Ammon's horn (tissue), 1 donor: Measurements from ENCODE around the gene PCDH17.

Experiments used
- DNase-seq: peaks from one replicate; pipeline ENCODE4 v3.0.0-alpha.2; 2016; ENCODE audit warnings: low spot score

The PCDH17 gene

DNA sequence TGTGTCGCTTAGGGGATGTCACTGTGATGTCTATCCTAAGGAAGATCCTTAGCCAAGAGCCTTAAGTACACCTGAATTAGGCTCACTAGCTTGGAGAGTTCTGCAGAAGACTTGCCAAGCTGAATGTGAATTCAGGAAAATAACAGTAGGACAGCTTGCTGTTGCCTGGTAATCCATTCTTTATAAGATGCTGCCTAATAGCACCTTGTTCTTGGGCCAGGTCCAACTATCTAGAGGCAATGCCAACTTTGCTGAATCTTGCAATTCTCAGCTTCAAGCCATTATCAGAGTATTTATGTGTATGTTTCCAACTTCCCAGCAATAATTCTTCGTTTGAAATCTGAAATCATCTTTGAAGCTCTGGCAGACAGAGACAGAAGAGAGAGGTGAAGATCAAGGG, 102.8 kb downstream of the PCDH17 start:
- DNase-seq, result no peak

DNA sequence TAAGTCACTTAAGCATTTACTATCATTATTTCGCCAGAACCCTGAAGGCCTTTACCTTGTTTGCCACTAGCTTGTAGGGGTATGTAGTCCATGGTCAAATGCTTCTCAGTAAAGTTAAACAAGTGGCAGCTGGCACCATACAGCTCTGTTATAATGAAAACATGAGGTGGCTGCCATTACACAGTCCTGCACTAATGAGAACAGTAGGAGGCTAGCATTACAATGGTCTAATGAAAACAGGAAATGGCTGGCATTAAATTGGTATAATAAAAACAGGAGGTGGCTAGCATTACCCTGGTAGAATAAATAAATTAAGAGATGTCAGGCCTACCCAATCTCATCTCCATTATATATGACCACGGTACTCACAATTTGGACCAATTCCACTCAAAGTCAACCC, 107.5 kb downstream of the PCDH17 start:
- no peak for DNase-seq

DNA sequence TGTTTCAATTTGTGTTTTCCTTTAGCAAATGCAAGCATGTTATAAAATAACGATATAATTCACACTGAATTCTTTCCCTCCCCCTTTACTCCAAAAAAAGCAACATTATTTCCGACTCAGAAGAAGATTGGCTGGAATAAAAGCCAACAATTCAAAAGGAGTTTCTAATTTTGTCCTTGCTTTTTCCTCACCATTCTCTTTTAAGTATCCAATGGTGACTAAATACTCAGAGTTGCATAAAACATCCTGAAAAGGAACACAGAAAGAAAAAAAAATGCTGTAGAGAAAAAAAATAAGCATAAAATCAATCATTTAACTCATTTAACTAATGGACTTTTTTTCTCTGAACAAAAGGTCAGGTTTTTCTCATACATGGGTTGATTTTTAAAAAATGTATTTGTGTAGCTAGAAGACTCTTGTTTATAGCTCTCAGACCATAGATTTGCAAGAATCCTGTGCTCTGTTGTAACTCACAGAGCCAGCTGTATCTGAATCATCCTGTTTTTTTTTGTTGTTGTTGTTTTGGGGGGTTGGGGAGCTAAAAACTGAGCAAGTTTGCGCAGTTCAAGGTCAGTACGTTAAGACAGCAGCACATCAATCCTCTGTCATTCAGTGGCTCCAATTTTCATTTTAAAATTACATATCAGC, 108.1 kb downstream of the PCDH17 start:
- no peak for DNase-seq

DNA sequence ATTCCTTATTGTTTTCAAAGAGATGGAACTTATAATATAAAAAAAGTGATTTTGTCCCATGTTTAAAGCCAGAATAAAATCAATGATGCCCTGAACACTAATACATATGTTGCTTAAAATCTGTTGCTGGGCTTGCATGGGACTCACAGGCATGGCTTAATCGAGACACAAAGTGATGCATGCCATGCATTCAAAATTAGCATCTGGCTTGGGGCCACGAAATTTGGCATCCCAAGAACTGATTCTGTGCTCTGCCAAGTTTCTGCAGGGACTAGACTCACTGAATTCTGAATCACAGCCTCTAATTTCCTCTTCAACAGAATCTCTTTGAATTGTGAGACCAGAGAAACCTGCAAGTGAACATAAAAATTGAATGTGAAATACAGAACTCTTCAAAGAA, 109.2 kb downstream of the PCDH17 start:
- DNase-seq, result peak; percentile 84

DNA sequence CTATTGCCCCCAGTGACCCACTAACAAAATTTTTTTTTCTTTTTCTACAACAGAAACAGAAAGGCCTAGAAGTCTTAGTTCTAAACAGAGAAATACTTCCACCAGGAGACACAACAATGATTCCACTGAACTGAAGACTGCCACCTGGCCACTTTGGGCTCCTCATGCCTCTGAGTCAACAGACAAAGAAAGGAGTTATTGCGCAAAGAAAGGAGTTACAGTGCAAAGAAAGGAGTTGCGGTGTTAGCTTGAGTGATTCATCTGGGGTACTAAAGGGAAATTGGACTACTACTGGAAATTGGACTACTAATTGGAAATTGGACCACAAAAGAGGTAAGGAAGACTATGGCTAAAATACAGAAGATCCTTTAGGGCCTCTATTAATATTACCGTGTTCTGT, 116.6 kb downstream of the PCDH17 start:
- no peak for DNase-seq

DNA sequence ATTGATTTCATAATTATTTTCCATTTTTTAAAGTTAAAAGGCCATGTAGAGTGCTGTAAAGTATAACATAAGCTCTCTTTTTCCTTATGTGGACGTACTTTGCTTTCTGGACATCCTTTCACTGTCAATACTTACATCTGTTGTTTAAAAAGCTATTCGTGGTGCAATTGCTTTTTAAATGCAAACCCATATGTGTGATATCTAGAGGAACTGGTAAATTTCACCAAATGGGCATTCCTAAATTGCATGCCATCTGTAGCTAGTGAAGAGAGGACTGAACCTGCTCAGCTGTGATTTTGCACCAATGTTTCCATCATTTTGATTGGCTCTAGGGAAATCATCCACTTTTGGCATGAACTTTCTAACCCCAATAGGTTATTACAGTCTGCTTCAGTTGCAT, 129.4 kb downstream of the PCDH17 start:
- DNase-seq, result no peak

DNA sequence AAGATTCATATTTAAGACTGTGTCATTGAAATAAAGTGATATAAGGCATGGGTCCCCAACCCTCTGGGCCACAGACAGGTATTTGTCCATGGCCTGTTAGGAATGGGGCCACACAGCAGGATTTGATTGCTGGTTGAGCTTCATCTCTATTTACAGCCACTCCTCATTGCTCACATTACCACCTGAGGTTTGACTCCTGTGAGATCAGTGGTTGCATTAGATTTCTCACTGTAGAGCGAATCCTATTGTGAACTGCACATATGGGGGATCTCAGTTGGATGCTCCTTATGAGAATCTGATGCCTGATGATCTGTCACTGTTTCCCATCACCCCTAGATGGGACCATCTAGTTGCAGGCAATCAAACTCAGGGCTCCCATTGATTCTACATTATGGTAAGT, 132.1 kb downstream of the PCDH17 start:
- no peak for DNase-seq
